Adrenal gland (tissue), 12 donors: Measurements from ENCODE around the gene DNAL4. TPM values are rescaled to one million over a fixed set of nuclear protein-coding genes. Genes with fewer than 3 reads are reported as not detected.
A peak's percentile ranks its signal among the peaks of the same experiment; 100 is the strongest.

Experiments used
- DNase-seq, 7 donors: peaks; one replicate each; pipeline ENCODE4 v3.0.0-alpha.2; 2019 to 2020
- H3K27ac ChIP-seq, 5 donors: fragments of 200-600 bp; sonication (generic) in 4 of 5; 1 replicate in 3 of 5; 2 replicates in 2 of 5; pipeline versions ENCODE4 v1.5.1 to v1.8.0; 2016 to 2020; ENCODE audit warnings: mild to moderate bottlenecking in 1 of 5
- H3K27me3 ChIP-seq: fragments of 200-600 bp; 2 replicates; pipeline ENCODE4 v1.8.0; 2021
- H3K36me3 ChIP-seq, 2 donors: fragments of 200-600 bp; replicated peaks in 1 of 2; 1 replicate in 1 of 2; 2 replicates in 1 of 2; pipeline versions ENCODE4 v1.5.1 to v1.8.0; 2018 to 2022
- H3K4me1 ChIP-seq, 2 donors: fragments of 200-600 bp; replicated peaks in 1 of 2; 1 replicate in 1 of 2; 2 replicates in 1 of 2; pipeline versions ENCODE4 v1.5.1 to v1.8.0; 2018 to 2021
- H3K4me3 ChIP-seq, 4 donors: fragments of 200-600 bp; sonication (generic) in 3 of 4; one replicate each; pipeline ENCODE4 v1.5.1; 2016 to 2018
- H3K9me3 ChIP-seq, 3 donors: fragments of 200-600 bp; sonication (generic) in 1 of 3; replicated peaks in 1 of 3; 1 replicate in 2 of 3; 2 replicates in 1 of 3; pipeline versions ENCODE4 v1.5.1 to v1.8.0; 2016 to 2021
- CTCF ChIP-seq, 6 experiments: fragments of 450-650 bp in 4 of 6; fragments of 200-600 bp in 2 of 6; sonication (generic) in 1 of 6; IDR thresholded peaks; 1 replicate in 5 of 6; 2 replicates in 1 of 6; pipeline versions ENCODE4 v1.5.1 to v1.8.0; 2016 to 2021; ENCODE audit warnings: antibody characterized with exemption in 6 of 6, mild to moderate bottlenecking in 2 of 6, moderate library complexity in 1 of 6
- POLR2A ChIP-seq, 2 donors: fragments of 450-650 bp; IDR thresholded peaks; one replicate each; pipeline ENCODE4 v1.6.1; 2017; ENCODE audit warnings: antibody characterized with exemption in 2 of 2, mild to moderate bottlenecking in 2 of 2, moderate library complexity in 1 of 2
- WGBS, 4 donors: extraction: QIAGEN DNeasy Blood & Tissue Kit in 2 of 4; methylation state at CpG; one replicate each; pipeline versions ENCODE4 v1.1.5 to v1.1.7; 2013 to 2017; 5-methylcytosine and 5-hydroxymethylcytosine counted together
- intact Hi-C, 2 donors: fragments of 100-400 bp; cut with DNase I; formaldehyde crosslinking; loops; one replicate each; pipeline versions ENCODE4 v1.14.1 to v1.15.0; 2022 to 2023
- polyA plus RNA-seq, 3 donors: library from polyadenylated mRNA; stranded (reverse); fragments of 200-250 nt in 2 of 3; fragments of 350-450 nt in 1 of 3; fragmentation: Illumina TruSeq in 1 of 3; extraction: RNeasy Lipid Tissue Mini Kit (QIAGEN cat#74804) in 1 of 3; gene quantifications; one replicate each; pipeline ENCODE4 v1.2.3, GENCODE V29; 2013 to 2014
- total RNA-seq, 9 donors: library from RNA; depleted of rRNA in 4 of 9; stranded (reverse); fragments of >200 nt in 4 of 9; fragments of 120-200 nt in 1 of 9; fragmentation: NEBNext Ultra II Directional in 1 of 9; extraction: Animal tissue kit (Norgen Biotek cat#: 25700) in 1 of 9; gene quantifications; one replicate each; pipeline versions ENCODE4 v1.1.0 to v1.2.4, GENCODE V29; 2013 to 2023
- donor health status: healthy with polysubstance abuse.
- donor health status: Bipolar disorder and iron deficiency.
- donor health status: DM: yes; HTN: yes; CAD: no.
- donor health status: DM: no; HTN: no; CAD: no.
- donor health status: DM: no; HTN: no; CAD: no.
- donor health status: DM: yes; HTN: yes; CAD: no.

Gene DNAL4
- total and polyA plus RNA-seq, 12 donors = 11.8 to 29.8 (median 19.1) TPM

- Histone ChIP-seq H3K36me3 (no peaks in the 10 kb centered on the region), H3K9me3 (no peaks in the 10 kb centered on the region), H3K27ac (no peak overlapping the region), H3K27me3 (no peaks in the 10 kb centered on the region), H3K4me1 (no peaks in the 10 kb centered on the region), H3K4me3 (no peak overlapping the region)
- no peak for DNase-seq
- TF ChIP-seq CTCF (IDR thresholded peaks at IDR 0.05) = no peak
- TF ChIP-seq POLR2A (IDR thresholded peaks at IDR 0.05) = no peak
- intact Hi-C loops = no loop called here
Observed at GRCh38 chr22:38827510-38827909, 33.6 kb upstream of the DNAL4 start.

GRCh38 chr22:38826801-38827200, 32.9 kb upstream of the DNAL4 start:
- H3K27me3 ChIP-seq = no peaks in the 10 kb centered on the region

GRCh38 chr22:38826386-38826785, 32.4 kb upstream of the DNAL4 start:
- DNase-seq = no peak
- intact Hi-C loops = no loop called here
- TF ChIP-seq POLR2A (IDR thresholded peaks at IDR 0.05) = no peak
- TF ChIP-seq CTCF (IDR thresholded peaks at IDR 0.05) = no peak
- no peaks in the 10 kb centered on the region for H3K4me1 ChIP-seq
- H3K9me3 ChIP-seq = no peaks in the 10 kb centered on the region
- no peaks in the 10 kb centered on the region for H3K27me3 ChIP-seq
- H3K36me3 ChIP-seq = no peaks in the 10 kb centered on the region
- H3K27ac ChIP-seq = no peak overlapping the region
- no peak overlapping the region for H3K4me3 ChIP-seq
- WGBS, 4 donors = 86 to 97% (median 94%) methylated on average over 12 to 16 of the region's 16 CpGs

More at GRCh38 chr22:38826801-38827200, 32.9 kb upstream of the DNAL4 start:
- Histone ChIP-seq H3K9me3 (no peaks in the 10 kb centered on the region), H3K4me3 (no peak overlapping the region), H3K4me1 (no peaks in the 10 kb centered on the region), H3K36me3 (no peaks in the 10 kb centered on the region), H3K27ac (no peak overlapping the region)
- TF ChIP-seq CTCF (IDR thresholded peaks at IDR 0.05) (no peak), POLR2A (IDR thresholded peaks at IDR 0.05) (no peak)
- intact Hi-C loops = no loop called here
- 82 to 85% (median 83%) methylated on average over 5 of the region's 5 CpGs for WGBS, 4 donors
- DNase-seq = no peak

- intact Hi-C loops = no loop called here
- Histone ChIP-seq H3K9me3 (no peaks in the 10 kb centered on the region), H3K27me3 (no peaks in the 10 kb centered on the region), H3K4me1 (no peaks in the 10 kb centered on the region), H3K4me3 (no peak overlapping the region), H3K27ac (no peak overlapping the region), H3K36me3 (no peaks in the 10 kb centered on the region)
- peak; percentile 60 to 70 (median 66) for DNase-seq
- TF ChIP-seq POLR2A (IDR thresholded peaks at IDR 0.05) (no peak), CTCF (IDR thresholded peaks at IDR 0.05) (peak in 5 of 6 experiments; percentile 12 to 38 (median 33))
- WGBS, 4 donors = 4 to 9% (median 6%) methylated on average over 4 of the region's 4 CpGs
Observed at GRCh38 chr22:38824585-38824984, 30.6 kb upstream of the DNAL4 start.
